DOHH2 (cell line): ENCODE data around the gene HNRNPH2.

Experiments used
- CTCF ChIP-seq: fragments of 200-600 bp; sonication (generic); IDR thresholded peaks from one replicate; pipeline ENCODE4 v1.5.1; 2014; ENCODE audit warnings: antibody characterized with exemption, mild to moderate bottlenecking, low read depth, low read length; ENCODE audit not compliant: poor library complexity, severe bottlenecking
- EZH2phosphoT487 ChIP-seq: fragments of 200-600 bp; sonication (generic); IDR thresholded peaks from 2 replicates; pipeline ENCODE4 v1.6.1; 2017; ENCODE audit warnings: borderline replicate concordance, mild to moderate bottlenecking, antibody characterized with exemption, low read length, moderate library complexity, mixed read lengths

DNA sequence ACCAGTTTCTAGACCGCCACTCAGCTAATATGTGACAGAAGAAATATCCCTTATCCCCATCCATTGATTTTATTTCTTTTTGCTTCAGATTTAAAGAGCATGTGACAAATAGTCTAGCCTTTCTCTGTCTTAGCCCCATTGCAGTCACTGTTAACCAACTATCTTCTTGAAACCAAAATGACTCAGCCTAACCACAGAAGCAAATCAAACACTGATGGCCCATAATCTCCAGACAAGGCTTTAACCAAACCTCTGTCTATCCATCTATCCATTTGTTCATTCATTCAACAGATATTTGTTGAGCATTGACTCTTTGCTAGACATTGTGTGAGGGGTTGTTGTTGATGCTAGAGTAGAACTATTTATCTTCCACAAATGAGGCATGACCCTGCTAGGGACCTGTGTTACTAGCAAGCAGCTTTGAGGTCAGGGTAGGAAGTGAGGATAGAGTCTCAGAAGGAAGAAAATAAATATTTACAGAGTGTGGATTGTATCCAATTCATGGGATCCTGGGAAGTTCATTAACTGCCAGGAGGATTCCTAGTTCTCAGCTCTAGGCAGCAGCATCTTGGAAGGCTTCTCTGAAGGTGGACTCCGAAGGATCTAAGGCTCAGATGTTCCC, 22.5 kb downstream of the HNRNPH2 start:
- TF ChIP-seq CTCF (no peak), EZH2phosphoT487 (no peak)
